GM19238 (cell line): ENCODE results near the gene DBF4B.
"Not testable (repeated sequence)": the region's sequence is repeated elsewhere in the genome, so short reads cannot be mapped to it uniquely, and the experiment has no call there.

ENCODE experiments used
- DNase-seq: peaks from one replicate; pipeline ENCODE4 v3.0.0; 2011; ENCODE audit warnings: low spot score; ENCODE audit not compliant: insufficient read length

Gene DBF4B

GRCh38 chr17:44733753-44734152, 25.3 kb downstream of the DBF4B start:
- DNase-seq = no peak

- DNase-seq = no peak
Measured at GRCh38 chr17:44734272-44734671, 25.8 kb downstream of the DBF4B start.

GRCh38 chr17:44736551-44737240, 28.2 kb downstream of the DBF4B start:
- DNase-seq = no peak

GRCh38 chr17:44738214-44738906, 29.9 kb downstream of the DBF4B start:
- no peak for DNase-seq

- no peak for DNase-seq
Measured at GRCh38 chr17:44741316-44741715, 32.9 kb downstream of the DBF4B start.

- DNase-seq = no peak
Measured at GRCh38 chr17:44745301-44745700, 36.8 kb downstream of the DBF4B start.

GRCh38 chr17:44745738-44746137, 37.3 kb downstream of the DBF4B start:
- not testable (repeated sequence) for DNase-seq

- no peak for DNase-seq
Measured at GRCh38 chr17:44747566-44747965, 39.1 kb downstream of the DBF4B start.

- no peak for DNase-seq
Measured at GRCh38 chr17:44749076-44749979, 40.9 kb downstream of the DBF4B start.

- no peak for DNase-seq
Measured at GRCh38 chr17:44749980-44750318, 41.5 kb downstream of the DBF4B start.

GRCh38 chr17:44751331-44751730, 42.9 kb downstream of the DBF4B start:
- no peak for DNase-seq

- DNase-seq = no peak
Measured at GRCh38 chr17:44751806-44752205, 43.3 kb downstream of the DBF4B start.

GRCh38 chr17:44752953-44753861, 44.7 kb downstream of the DBF4B start:
- DNase-seq = no peak

- no peak for DNase-seq
Measured at GRCh38 chr17:44754276-44754675, 45.8 kb downstream of the DBF4B start.

- not testable (repeated sequence) for DNase-seq
Measured at GRCh38 chr17:44755180-44755579, 46.7 kb downstream of the DBF4B start.

- DNase-seq = no peak
Measured at GRCh38 chr17:44757045-44757917, 48.8 kb downstream of the DBF4B start.

- DNase-seq = no peak
Measured at GRCh38 chr17:44757918-44758413, 49.5 kb downstream of the DBF4B start.

- DNase-seq = no peak
Measured at GRCh38 chr17:44758414-44759085, 50.1 kb downstream of the DBF4B start, which contains the start of gene ADAM11. Gene ADAM11, plus strand, starts transcription at chr17:44758988. Its CDS starts 212 bp downstream, at chr17:44759200.
